ENCODE measurements around the gene BAD. TPM values are rescaled to one million over a fixed set of nuclear protein-coding genes. Genes with fewer than 3 reads are reported as not detected.
A peak's percentile ranks its signal among the peaks of the same experiment; 100 is the strongest.
"Not testable (repeated sequence)": the region's sequence is repeated elsewhere in the genome, so short reads cannot be mapped to it uniquely, and the experiment has no call there.

Gene BAD
- total RNA-seq, 1 experiment from 2014 or later = 23.3 TPM

DNA sequence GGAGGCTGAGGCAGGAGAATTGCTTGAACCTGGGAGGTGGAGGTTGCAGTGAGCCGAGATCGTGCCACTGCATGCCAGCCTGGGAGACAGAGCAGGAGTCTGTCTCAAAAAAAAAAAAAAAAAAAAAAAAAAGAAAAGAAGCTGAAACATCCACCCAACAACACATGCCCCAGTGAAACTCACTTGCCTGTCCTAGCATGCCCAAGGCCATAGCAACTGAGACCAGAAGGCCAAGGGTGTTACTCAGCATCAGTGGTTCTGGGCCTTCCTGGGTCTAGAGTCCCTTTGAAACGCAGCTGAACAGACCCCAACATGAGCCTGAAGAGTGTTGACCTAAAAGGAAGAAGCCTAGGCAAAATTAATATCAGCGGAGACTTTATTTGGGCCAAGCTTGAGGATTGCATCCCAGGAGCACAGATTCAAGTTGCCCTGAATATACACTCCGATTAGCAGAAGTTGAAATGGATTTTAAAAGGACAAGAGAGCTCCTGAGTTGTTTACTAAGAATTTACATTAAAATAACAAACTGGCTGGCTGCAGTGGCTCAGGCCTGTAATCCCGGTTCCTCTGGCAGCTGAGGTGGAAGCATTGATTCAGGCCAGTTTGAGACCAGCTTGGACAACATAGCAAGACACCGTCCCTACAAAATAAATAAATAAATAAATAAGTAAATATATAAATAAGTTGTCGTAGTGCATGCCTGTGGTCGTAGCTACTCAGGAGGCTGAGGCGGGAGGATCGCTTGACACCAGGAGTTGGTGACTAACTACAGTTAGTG is 40.4 kb upstream of the BAD start:
- Histone ChIP-seq H3K4me2 (ENCODE audit: insufficient read depth, insufficient read length, low read length) (no peak overlapping the region), H3K79me2 (ENCODE audit: insufficient read depth, low read length) (no peaks in the 10 kb centered on the region), H3K27ac (ENCODE audit: insufficient read length, low read depth, low read length) (peak overlapping the region; percentile 34), H2AFZ (ENCODE audit: low read length) (no peak overlapping the region), H3T11ph (ENCODE audit: low read length) (no peak overlapping the region), H2BK5ac (ENCODE audit: insufficient read length, low read length) (no peak overlapping the region), H4K91ac (ENCODE audit: insufficient read length, low read depth, low read length) (no peak overlapping the region), H2BK12ac (ENCODE audit: insufficient read length, low read depth, low read length) (no peak overlapping the region), H3K56ac (ENCODE audit: insufficient read length, low read depth, low read length) (no peak overlapping the region), H3K9ac (ENCODE audit: extremely low read depth, insufficient read length, low read length) (no peak overlapping the region), H3K79me1 (ENCODE audit: insufficient read depth, low read depth, low read length, poor library complexity, severe bottlenecking) (no peaks in the 10 kb centered on the region), H3K4ac (ENCODE audit: low read depth, low read length) (no peak overlapping the region), H4K5ac (ENCODE audit: insufficient read length, low read depth, low read length) (no peak overlapping the region), H2AK5ac (ENCODE audit: insufficient read length, low read length) (no peak overlapping the region), H3K23ac (ENCODE audit: insufficient read length, low read depth, low read length) (no peak overlapping the region), H3K9me3 (ENCODE audit: control insufficient read depth, low read depth, low read length) (no peaks in the 10 kb centered on the region), H4K20me1 (ENCODE audit: control insufficient read depth, insufficient read depth, insufficient read length) (peaks cover 2% of the 10 kb centered on the region), H3K23me2 (ENCODE audit: insufficient read length, low read depth, low read length, poor library complexity, severe bottlenecking) (no peaks in the 10 kb centered on the region), H3K4me1 (ENCODE audit: insufficient read depth, low read length) (no peaks in the 10 kb centered on the region; the same call in 1 of the 2 replicates), H2BK120ac (ENCODE audit: low read depth, low read length, poor library complexity, severe bottlenecking) (no peak overlapping the region), H3K27me3 (ENCODE audit: insufficient read depth, low read length) (no peaks in the 10 kb centered on the region), H3K14ac (ENCODE audit: insufficient read depth, low read length) (no peak overlapping the region), H2BK15ac (ENCODE audit: low read depth, low read length) (no peak overlapping the region), H4K8ac (replicated peaks; ENCODE audit: insufficient read length, low read depth, low read length) (no peak overlapping the region), H3K18ac (ENCODE audit: insufficient read length, low read depth, low read length) (no peak overlapping the region), H2BK20ac (ENCODE audit: low read depth, low read length, poor library complexity, severe bottlenecking) (no peak overlapping the region)
- H3K4me3 Mint-ChIP-seq = peak overlapping the region in 1 of 2 experiments; percentile 3; a peak in 1 of 5 replicates
- H3K9me3 Mint-ChIP-seq = no peaks in the 10 kb centered on the region
- WGBS (ENCODE audit: extremely low coverage, insufficient read length, low lambda C conversion rate) = no CpG with 5 or more reads among the region's 11 CpGs
- H3K27ac Mint-ChIP-seq = peak overlapping the region; percentile 8 to 95 (median 93); a peak in 4 of 7 replicates
- H3K36me3 Mint-ChIP-seq (ENCODE audit: insufficient read depth in 1 of 3, low read depth in 3 of 3) = peaks cover 9 to 22% (median 19%) of the 10 kb centered on the region in 3 experiments; a peak in 6 of 7 replicates
- peaks cover 5% of the 10 kb centered on the region for H3K27me3 Mint-ChIP-seq (ENCODE audit: low read depth)
- H3K4me1 Mint-ChIP-seq = peaks cover 12 to 20% of the 10 kb centered on the region in 2 experiments
- TF ChIP-seq, protein P1, sequence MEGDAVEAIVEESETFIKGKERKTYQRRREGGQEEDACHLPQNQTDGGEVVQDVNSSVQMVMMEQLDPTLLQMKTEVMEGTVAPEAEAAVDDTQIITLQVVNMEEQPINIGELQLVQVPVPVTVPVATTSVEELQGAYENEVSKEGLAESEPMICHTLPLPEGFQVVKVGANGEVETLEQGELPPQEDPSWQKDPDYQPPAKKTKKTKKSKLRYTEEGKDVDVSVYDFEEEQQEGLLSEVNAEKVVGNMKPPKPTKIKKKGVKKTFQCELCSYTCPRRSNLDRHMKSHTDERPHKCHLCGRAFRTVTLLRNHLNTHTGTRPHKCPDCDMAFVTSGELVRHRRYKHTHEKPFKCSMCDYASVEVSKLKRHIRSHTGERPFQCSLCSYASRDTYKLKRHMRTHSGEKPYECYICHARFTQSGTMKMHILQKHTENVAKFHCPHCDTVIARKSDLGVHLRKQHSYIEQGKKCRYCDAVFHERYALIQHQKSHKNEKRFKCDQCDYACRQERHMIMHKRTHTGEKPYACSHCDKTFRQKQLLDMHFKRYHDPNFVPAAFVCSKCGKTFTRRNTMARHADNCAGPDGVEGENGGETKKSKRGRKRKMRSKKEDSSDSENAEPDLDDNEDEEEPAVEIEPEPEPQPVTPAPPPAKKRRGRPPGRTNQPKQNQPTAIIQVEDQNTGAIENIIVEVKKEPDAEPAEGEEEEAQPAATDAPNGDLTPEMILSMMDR (conservative IDR thresholded peaks at IDR 0.05) = no peak
- no peak for DNase-seq

DNA sequence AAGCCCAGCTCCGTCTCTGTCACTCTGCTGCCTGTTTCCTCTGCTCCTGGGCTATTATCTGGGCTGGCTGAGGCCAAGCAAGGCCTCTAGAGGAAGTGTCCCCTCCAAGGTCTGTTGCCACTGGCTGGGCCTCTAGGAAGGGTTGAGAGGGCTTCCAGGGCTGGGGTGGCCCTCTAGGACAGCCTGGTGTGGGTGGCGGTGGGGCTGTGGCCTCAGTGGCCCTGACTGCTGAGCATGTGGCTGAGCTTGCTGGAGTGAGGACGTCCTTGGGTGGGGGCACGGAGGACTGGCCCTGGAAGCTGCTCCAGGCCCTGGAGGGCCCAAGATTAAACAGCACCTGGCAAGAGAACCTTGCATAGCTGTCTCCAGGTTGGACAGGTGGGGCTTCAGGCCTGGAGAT is 39.5 kb upstream of the BAD start:
- not testable (repeated sequence) for H3K4me2 ChIP-seq (ENCODE audit: insufficient read depth, insufficient read length, low read length); H4K5ac ChIP-seq (ENCODE audit: insufficient read length, low read depth, low read length); H3K27ac ChIP-seq (ENCODE audit: insufficient read length, low read depth, low read length); H3K27me3 Mint-ChIP-seq (ENCODE audit: low read depth); H2AK5ac ChIP-seq (ENCODE audit: insufficient read length, low read length); H3K9me3 Mint-ChIP-seq; H3K79me2 ChIP-seq (ENCODE audit: insufficient read depth, low read length); H2BK120ac ChIP-seq (ENCODE audit: low read depth, low read length, poor library complexity, severe bottlenecking); H2AFZ ChIP-seq (ENCODE audit: low read length); H3K4me1 ChIP-seq (ENCODE audit: insufficient read depth, low read length); H2BK15ac ChIP-seq (ENCODE audit: low read depth, low read length); H3K9me3 ChIP-seq (ENCODE audit: control insufficient read depth, low read depth, low read length); H2BK20ac ChIP-seq (ENCODE audit: low read depth, low read length, poor library complexity, severe bottlenecking); H3K23me2 ChIP-seq (ENCODE audit: insufficient read length, low read depth, low read length, poor library complexity, severe bottlenecking); H2BK12ac ChIP-seq (ENCODE audit: insufficient read length, low read depth, low read length); H3K14ac ChIP-seq (ENCODE audit: insufficient read depth, low read length); H3K56ac ChIP-seq (ENCODE audit: insufficient read length, low read depth, low read length); H4K91ac ChIP-seq (ENCODE audit: insufficient read length, low read depth, low read length); H3K4me3 Mint-ChIP-seq; DNase-seq; H3K27me3 ChIP-seq (ENCODE audit: insufficient read depth, low read length); H3K23ac ChIP-seq (ENCODE audit: insufficient read length, low read depth, low read length); H3K4ac ChIP-seq (ENCODE audit: low read depth, low read length); H3K18ac ChIP-seq (ENCODE audit: insufficient read length, low read depth, low read length); H4K20me1 ChIP-seq (ENCODE audit: control insufficient read depth, insufficient read depth, insufficient read length); H3K79me1 ChIP-seq (ENCODE audit: insufficient read depth, low read depth, low read length, poor library complexity, severe bottlenecking); H4K8ac ChIP-seq (replicated peaks; ENCODE audit: insufficient read length, low read depth, low read length); H2BK5ac ChIP-seq (ENCODE audit: insufficient read length, low read length); H3T11ph ChIP-seq (ENCODE audit: low read length); H3K9ac ChIP-seq (ENCODE audit: extremely low read depth, insufficient read length, low read length)
- H3K27ac Mint-ChIP-seq = peak overlapping the region; percentile 45 to 94 (median 90); a peak in 4 of 7 replicates
- no CpG with 5 or more reads among the region's 4 CpGs for WGBS (ENCODE audit: extremely low coverage, insufficient read length, low lambda C conversion rate)
- peaks cover 9 to 22% (median 19%) of the 10 kb centered on the region in 3 experiments; a peak in 6 of 7 replicates for H3K36me3 Mint-ChIP-seq (ENCODE audit: insufficient read depth in 1 of 3, low read depth in 3 of 3)
- H3K4me1 Mint-ChIP-seq = peaks cover 19 to 26% of the 10 kb centered on the region in 2 experiments
